SK-N-SH treated with all-trans-retinoic acid at 6 μM for 48 hours (cell line): ENCODE results near the gene ITGB2.

Experiments
- BACH2 ChIP-seq: fragments of 250-450 bp; sonication (Bioruptor Pico); IDR thresholded peaks from 2 replicates; pipeline ENCODE4 v1.9.0; 2021; ENCODE audit warnings: mild to moderate bottlenecking, borderline replicate concordance
- OSR1 ChIP-seq: fragments of 250-450 bp; sonication (Bioruptor Pico); IDR thresholded peaks from 2 replicates; pipeline ENCODE4 v1.8.0; 2022; ENCODE audit warnings: moderate library complexity, mild to moderate bottlenecking, inconsistent platforms
- RARB ChIP-seq: fragments of 250-450 bp; sonication (Bioruptor Pico); IDR thresholded peaks from 2 replicates; pipeline ENCODE4 v1.8.0; 2021; ENCODE audit warnings: mild to moderate bottlenecking, moderate library complexity
- ZC3H10 ChIP-seq: fragments of 250-450 bp; sonication (Bioruptor Pico); IDR thresholded peaks from 2 replicates; pipeline ENCODE4 v1.5.1; 2021; ENCODE audit warnings: mild to moderate bottlenecking, moderate library complexity
- ZFP30 ChIP-seq: fragments of 450-650 bp; formaldehyde crosslinking; IDR thresholded peaks from 2 replicates; pipeline ENCODE4 v1.5.0; 2022; ENCODE audit warnings: mild to moderate bottlenecking, moderate library complexity
- ZNF70 ChIP-seq: fragments of 450-650 bp; formaldehyde crosslinking; IDR thresholded peaks from 2 replicates; pipeline ENCODE4 v1.5.0; 2020; ENCODE audit warnings: mild to moderate bottlenecking, moderate library complexity
- TF ChIP-seq, protein P1 (sequence below): fragments of 250-450 bp; sonication (Bioruptor Pico); IDR thresholded peaks from 2 replicates; pipeline ENCODE4 v1.8.0; 2021; ENCODE audit warnings: low read depth, mild to moderate bottlenecking, moderate library complexity, borderline replicate concordance
- TF ChIP-seq, protein P2 (sequence below): fragments of 250-450 bp; sonication (Bioruptor Pico); IDR thresholded peaks from 2 replicates; pipeline ENCODE4 v1.5.1; 2020; ENCODE audit warnings: low read depth, mild to moderate bottlenecking, moderate library complexity
- TF ChIP-seq, protein P3 (sequence below): fragments of 250-450 bp; sonication (Bioruptor Pico); IDR thresholded peaks from 2 replicates; pipeline ENCODE4 v1.8.0; 2020; ENCODE audit warnings: mild to moderate bottlenecking, moderate library complexity, borderline replicate concordance

GRCh38 chr21:44848821-44849521 is 71.7 kb downstream of the ITGB2 start:
- TF ChIP-seq, protein P1, sequence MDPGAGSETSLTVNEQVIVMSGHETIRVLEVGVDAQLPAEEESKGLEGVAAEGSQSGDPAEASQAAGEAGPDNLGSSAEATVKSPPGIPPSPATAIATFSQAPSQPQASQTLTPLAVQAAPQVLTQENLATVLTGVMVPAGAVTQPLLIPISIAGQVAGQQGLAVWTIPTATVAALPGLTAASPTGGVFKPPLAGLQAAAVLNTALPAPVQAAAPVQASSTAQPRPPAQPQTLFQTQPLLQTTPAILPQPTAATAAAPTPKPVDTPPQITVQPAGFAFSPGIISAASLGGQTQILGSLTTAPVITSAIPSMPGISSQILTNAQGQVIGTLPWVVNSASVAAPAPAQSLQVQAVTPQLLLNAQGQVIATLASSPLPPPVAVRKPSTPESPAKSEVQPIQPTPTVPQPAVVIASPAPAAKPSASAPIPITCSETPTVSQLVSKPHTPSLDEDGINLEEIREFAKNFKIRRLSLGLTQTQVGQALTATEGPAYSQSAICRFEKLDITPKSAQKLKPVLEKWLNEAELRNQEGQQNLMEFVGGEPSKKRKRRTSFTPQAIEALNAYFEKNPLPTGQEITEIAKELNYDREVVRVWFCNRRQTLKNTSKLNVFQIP (CRISPR knock-in tag) = no peak
- TF ChIP-seq, protein P2, sequence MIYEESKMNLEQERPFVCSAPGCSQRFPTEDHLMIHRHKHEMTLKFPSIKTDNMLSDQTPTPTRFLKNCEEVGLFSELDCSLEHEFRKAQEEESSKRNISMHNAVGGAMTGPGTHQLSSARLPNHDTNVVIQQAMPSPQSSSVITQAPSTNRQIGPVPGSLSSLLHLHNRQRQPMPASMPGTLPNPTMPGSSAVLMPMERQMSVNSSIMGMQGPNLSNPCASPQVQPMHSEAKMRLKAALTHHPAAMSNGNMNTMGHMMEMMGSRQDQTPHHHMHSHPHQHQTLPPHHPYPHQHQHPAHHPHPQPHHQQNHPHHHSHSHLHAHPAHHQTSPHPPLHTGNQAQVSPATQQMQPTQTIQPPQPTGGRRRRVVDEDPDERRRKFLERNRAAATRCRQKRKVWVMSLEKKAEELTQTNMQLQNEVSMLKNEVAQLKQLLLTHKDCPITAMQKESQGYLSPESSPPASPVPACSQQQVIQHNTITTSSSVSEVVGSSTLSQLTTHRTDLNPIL = no peak
- TF ChIP-seq OSR1 (CRISPR knock-in tag) (no peak), ZFP30 (CRISPR knock-in tag) (no peak), RARB (no peak), ZC3H10 (CRISPR knock-in tag) (no peak), ZNF70 (CRISPR knock-in tag) (no peak), BACH2 (CRISPR knock-in tag) (no peak)
- TF ChIP-seq, protein P3, sequence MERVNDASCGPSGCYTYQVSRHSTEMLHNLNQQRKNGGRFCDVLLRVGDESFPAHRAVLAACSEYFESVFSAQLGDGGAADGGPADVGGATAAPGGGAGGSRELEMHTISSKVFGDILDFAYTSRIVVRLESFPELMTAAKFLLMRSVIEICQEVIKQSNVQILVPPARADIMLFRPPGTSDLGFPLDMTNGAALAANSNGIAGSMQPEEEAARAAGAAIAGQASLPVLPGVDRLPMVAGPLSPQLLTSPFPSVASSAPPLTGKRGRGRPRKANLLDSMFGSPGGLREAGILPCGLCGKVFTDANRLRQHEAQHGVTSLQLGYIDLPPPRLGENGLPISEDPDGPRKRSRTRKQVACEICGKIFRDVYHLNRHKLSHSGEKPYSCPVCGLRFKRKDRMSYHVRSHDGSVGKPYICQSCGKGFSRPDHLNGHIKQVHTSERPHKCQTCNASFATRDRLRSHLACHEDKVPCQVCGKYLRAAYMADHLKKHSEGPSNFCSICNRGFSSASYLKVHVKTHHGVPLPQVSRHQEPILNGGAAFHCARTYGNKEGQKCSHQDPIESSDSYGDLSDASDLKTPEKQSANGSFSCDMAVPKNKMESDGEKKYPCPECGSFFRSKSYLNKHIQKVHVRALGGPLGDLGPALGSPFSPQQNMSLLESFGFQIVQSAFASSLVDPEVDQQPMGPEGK (CRISPR knock-in tag) = no peak
